Keratinocyte (primary cell): Measurements from ENCODE around the gene DMRT1. TPM values are rescaled to one million over a fixed set of nuclear protein-coding genes. Genes with fewer than 3 reads are reported as not detected.
A peak's percentile ranks its signal among the peaks of the same experiment; 100 is the strongest.

Experiments used
- DNase-seq: peaks from one replicate; pipeline ENCODE4 v3.0.0-alpha.2; 2011; ENCODE audit warnings: low read depth, missing footprints, low spot score
- FAIRE-seq: peaks from 2 replicates; lab custom pipeline; 2011; peaks lifted over from hg19 to GRCh38; lab: Jason Lieb, UNC
- H2AFZ ChIP-seq: 2 replicates; pipeline ENCODE4 v1.6.0; 2012; ENCODE audit warnings: low read length, control low read depth, inconsistent platforms; ENCODE audit not compliant: control insufficient read depth
- H3K27ac ChIP-seq: 2 replicates; pipeline ENCODE4 v1.5.1; 2011; ENCODE audit warnings: low read length; ENCODE audit not compliant: control insufficient read depth, insufficient read depth
- H3K27me3 ChIP-seq: 3 replicates; pipeline ENCODE4 v1.6.0; 2011; ENCODE audit warnings: low read length; ENCODE audit not compliant: control insufficient read depth, insufficient read depth; ENCODE audit errors: extremely low read depth
- H3K36me3 ChIP-seq, 2 experiments: 2 replicates in 1 of 2; 3 replicates in 1 of 2; pipeline ENCODE4 v1.5.1; 2011; ENCODE audit warnings: low read length in 2 of 2, mild to moderate bottlenecking in 1 of 2; ENCODE audit not compliant: control insufficient read depth in 2 of 2, insufficient read depth in 2 of 2; ENCODE audit errors: extremely low read depth in 1 of 2
- H3K4me1 ChIP-seq: 3 replicates; pipeline ENCODE4 v1.5.1; 2011; ENCODE audit warnings: low read length; ENCODE audit not compliant: control insufficient read depth, insufficient read depth; ENCODE audit errors: extremely low read depth
- H3K4me2 ChIP-seq: 3 replicates; pipeline ENCODE4 v1.6.0; 2011; ENCODE audit warnings: low read depth, low read length; ENCODE audit not compliant: control insufficient read depth, insufficient read depth; ENCODE audit errors: extremely low read depth
- H3K4me3 ChIP-seq, 3 experiments: fragments of 200-600 bp in 1 of 3; sonication (generic) in 1 of 3; 2 replicates in 2 of 3; 3 replicates in 1 of 3; pipeline ENCODE4 v1.5.1; 2011 to 2016; ENCODE audit warnings: low read length in 3 of 3, mild to moderate bottlenecking in 3 of 3, control low read depth in 2 of 3, inconsistent platforms in 1 of 3, low read depth in 1 of 3, mixed read lengths in 1 of 3, mixed run types in 1 of 3, moderate library complexity in 1 of 3; ENCODE audit not compliant: control insufficient read depth in 2 of 3, insufficient read depth in 2 of 3; ENCODE audit errors: extremely low read depth in 1 of 3
- H3K79me2 ChIP-seq: 2 replicates; pipeline ENCODE4 v1.6.0; 2012; ENCODE audit warnings: low read length; ENCODE audit not compliant: control insufficient read depth, insufficient read depth
- H3K9ac ChIP-seq: 3 replicates; pipeline ENCODE4 v1.6.0; 2011; ENCODE audit warnings: low read length; ENCODE audit not compliant: control insufficient read depth, insufficient read depth; ENCODE audit errors: extremely low read depth
- H3K9me1 ChIP-seq: 3 replicates; pipeline ENCODE4 v1.6.0; 2011; ENCODE audit warnings: low read length; ENCODE audit not compliant: control insufficient read depth, insufficient read depth; ENCODE audit errors: extremely low read depth
- H3K9me3 ChIP-seq: 2 replicates; pipeline ENCODE4 v1.5.1; 2012; ENCODE audit warnings: low read depth, low read length; ENCODE audit not compliant: control insufficient read depth
- H4K20me1 ChIP-seq: 3 replicates; pipeline ENCODE4 v1.6.0; 2011; ENCODE audit warnings: low read length; ENCODE audit not compliant: control insufficient read depth, insufficient read depth; ENCODE audit errors: extremely low read depth
- CTCF ChIP-seq, 3 experiments: IDR thresholded peaks in 1 of 3; conservative IDR thresholded peaks in 1 of 3; optimal IDR thresholded peaks in 1 of 3; 2 replicates in 2 of 3; 3 replicates in 1 of 3; pipeline versions ENCODE3 to v1.5.1; 2011; ENCODE audit warnings: low read length in 3 of 3, mild to moderate bottlenecking in 3 of 3, moderate library complexity in 2 of 3, control low read depth in 1 of 3, inconsistent platforms in 1 of 3; ENCODE audit not compliant: insufficient read depth in 2 of 3; ENCODE audit errors: extremely low read depth in 1 of 3
- EZH2 ChIP-seq: IDR thresholded peaks from one replicate; pipeline ENCODE4 v1.6.1; 2012; ENCODE audit warnings: inconsistent platforms, mild to moderate bottlenecking, low read length, moderate library complexity
- dilution Hi-C: fragments of 300-500 bp; cut with MboI; formaldehyde crosslinking; loops from one replicate; pipeline ENCODE4 v1.7.0; 2020; ENCODE audit warnings: low sequenced_read_pairs; ENCODE audit not compliant: extremely low pct_ligation_motif_present
- polyA plus RNA-seq, 5 experiments: library from polyadenylated mRNA; depleted of rRNA in 3 of 5; stranded (reverse) in 3 of 5; stranded (forward) in 1 of 5; unstranded in 1 of 5; fragments of >200 nt; gene quantifications; 1 replicate in 1 of 5; 2 replicates in 3 of 5; 3 replicates in 1 of 5; pipeline versions ENCODE4 v1.2.1 to v1.2.3, GENCODE V29; 2011 to 2012; ENCODE audit warnings: missing spikeins in 2 of 5, low read depth in 1 of 5, low replicate concordance in 1 of 5

DMRT1 gene
- polyA plus RNA-seq, 1 donor (not counting 4 experiments of a cell fraction or from before 2014, with no cell fraction given): not detected

- peak overlapping the region; percentile 52 for H3K4me2 ChIP-seq
- no peaks in the 10 kb centered on the region for H4K20me1 ChIP-seq
- DNase-seq (peak; percentile 13), FAIRE-seq (peak; percentile 84)
- H3K27me3 ChIP-seq: no peaks in the 10 kb centered on the region
- dilution Hi-C loops: no loop called here
- no peaks in the 10 kb centered on the region for H3K36me3 ChIP-seq
- H3K4me3 ChIP-seq: no peak overlapping the region
- H2AFZ ChIP-seq: peak overlapping the region; percentile 24
- H3K9me3 ChIP-seq: no peaks in the 10 kb centered on the region
- no peaks in the 10 kb centered on the region for H3K9me1 ChIP-seq
- H3K4me1 ChIP-seq: peaks cover 6% of the 10 kb centered on the region
- H3K27ac ChIP-seq: no peak overlapping the region
- H3K79me2 ChIP-seq: no peaks in the 10 kb centered on the region
- no peak overlapping the region for H3K9ac ChIP-seq
- TF ChIP-seq EZH2 (peak; percentile 28), CTCF (optimal IDR thresholded peaks at IDR 0.05 in 1 of 3, IDR thresholded peaks at IDR 0.05 in 1 of 3, conservative IDR thresholded peaks at IDR 0.05 in 1 of 3; ENCODE audit: extremely low read depth in 1 of 3, insufficient read depth in 2 of 3, low read length in 3 of 3) (no peak)
These were observed 94.0 kb downstream of the DMRT1 start for GRCh38 chr9:935348-935965.

GRCh38 chr9:942805-943580 lies 101.5 kb downstream of the DMRT1 start:
- Histone ChIP-seq H3K9me3 (no peaks in the 10 kb centered on the region), H2AFZ (no peak overlapping the region), H3K27ac (no peak overlapping the region), H3K4me1 (no peaks in the 10 kb centered on the region), H3K36me3 (no peaks in the 10 kb centered on the region), H3K4me3 (no peak overlapping the region), H3K9ac (no peak overlapping the region), H3K4me2 (no peak overlapping the region), H4K20me1 (no peaks in the 10 kb centered on the region), H3K9me1 (no peaks in the 10 kb centered on the region), H3K79me2 (no peaks in the 10 kb centered on the region), H3K27me3 (no peaks in the 10 kb centered on the region)
- FAIRE-seq (no peak), DNase-seq (no peak)
- TF ChIP-seq EZH2 (no peak), CTCF (optimal IDR thresholded peaks at IDR 0.05 in 1 of 3, IDR thresholded peaks at IDR 0.05 in 1 of 3, conservative IDR thresholded peaks at IDR 0.05 in 1 of 3; ENCODE audit: extremely low read depth in 1 of 3, insufficient read depth in 2 of 3, low read length in 3 of 3) (no peak)
- dilution Hi-C loops: no loop called here
